Limb (tissue), 2 donors: ENCODE results near the gene NHSL1.
A peak's percentile ranks its signal among the peaks of the same experiment; 100 is the strongest.

Experiments used
- DNase-seq, 2 donors: peaks; one replicate each; pipeline ENCODE4 v3.0.0-alpha.2; 2016; ENCODE audit errors: extremely low spot score in 2 of 2

The NHSL1 gene

GRCh38 chr6:138403801-138404665 lies 95.3 kb downstream of the NHSL1 start, which contains the start of gene HEBP2:
Gene HEBP2, plus strand, starts transcription at chr6:138404223. Its CDS starts 273 bp downstream, at chr6:138404496.
- DNase-seq = peak; percentile 79 to 91

- DNase-seq = peak in 1 of 2 donors; percentile 65
These were observed 95.9 kb downstream of the NHSL1 start for GRCh38 chr6:138403324-138403800.

- no peak for DNase-seq
These were observed 96.5 kb downstream of the NHSL1 start for GRCh38 chr6:138402838-138403187.

- DNase-seq = no peak
These were observed 97.1 kb downstream of the NHSL1 start for GRCh38 chr6:138401960-138402837.

GRCh38 chr6:138400326-138400725 lies 99.0 kb downstream of the NHSL1 start:
- DNase-seq = no peak

GRCh38 chr6:138397128-138398122 lies 101.9 kb downstream of the NHSL1 start:
- no peak for DNase-seq

- no peak for DNase-seq
These were observed 102.6 kb downstream of the NHSL1 start for GRCh38 chr6:138396709-138397108.

- no peak for DNase-seq
These were observed 105.2 kb downstream of the NHSL1 start for GRCh38 chr6:138393871-138394783.

GRCh38 chr6:138389551-138389950 lies 109.7 kb downstream of the NHSL1 start:
- no peak for DNase-seq

- no peak for DNase-seq
These were observed 111.5 kb downstream of the NHSL1 start for GRCh38 chr6:138387577-138388368.

GRCh38 chr6:138386897-138387296 lies 112.4 kb downstream of the NHSL1 start:
- DNase-seq = no peak

GRCh38 chr6:138383776-138384175 lies 115.5 kb downstream of the NHSL1 start:
- no peak for DNase-seq

GRCh38 chr6:138382498-138383265 lies 116.6 kb downstream of the NHSL1 start:
- no peak for DNase-seq

- DNase-seq = no peak
These were observed 120.8 kb downstream of the NHSL1 start for GRCh38 chr6:138378463-138378862.

- no peak for DNase-seq
These were observed 121.5 kb downstream of the NHSL1 start, which contains the start of gene SMIM28 for GRCh38 chr6:138377844-138378243. Gene SMIM28, plus strand, starts transcription at chr6:138377905. Its CDS starts 168 bp downstream, at chr6:138378073.

- no peak for DNase-seq
These were observed 122.3 kb downstream of the NHSL1 start for GRCh38 chr6:138377042-138377441.

GRCh38 chr6:138374815-138375214 lies 124.5 kb downstream of the NHSL1 start:
- DNase-seq = no peak

GRCh38 chr6:138374230-138374629 lies 125.1 kb downstream of the NHSL1 start:
- DNase-seq = no peak
